HUES6 (cell line): ENCODE measurements around the gene SIGLEC12.
"Not testable (repeated sequence)": the region's sequence is repeated elsewhere in the genome, so short reads cannot be mapped to it uniquely, and the experiment has no call there.

Experiments used
- H3K27ac ChIP-seq: 2 replicates; pipeline ENCODE4 v1.7.0; 2013; ENCODE audit warnings: low read depth, mild to moderate bottlenecking, low read length, inconsistent platforms
- H3K27me3 ChIP-seq: 2 replicates; pipeline ENCODE4 v1.6.1; 2013; ENCODE audit warnings: low read length; ENCODE audit not compliant: control insufficient read depth, insufficient read depth
- H3K36me3 ChIP-seq: 2 replicates; pipeline ENCODE4 v1.6.1; 2013; ENCODE audit warnings: low read length; ENCODE audit not compliant: control insufficient read depth, insufficient read depth
- H3K4me1 ChIP-seq: 2 replicates; pipeline ENCODE4 v1.6.1; 2013; ENCODE audit warnings: low read length; ENCODE audit not compliant: control insufficient read depth, insufficient read depth
- H3K4me3 ChIP-seq: 2 replicates; pipeline ENCODE4 v1.5.1; 2013; ENCODE audit warnings: low read depth, low read length
- H3K9ac ChIP-seq: one replicate; pipeline ENCODE4 v1.6.1; 2013; ENCODE audit warnings: mild to moderate bottlenecking, low read length
- H3K9me3 ChIP-seq: 2 replicates; pipeline ENCODE4 v1.6.1; 2013; ENCODE audit warnings: low read depth, low read length; ENCODE audit not compliant: control insufficient read depth, insufficient read depth

SIGLEC12 gene

DNA sequence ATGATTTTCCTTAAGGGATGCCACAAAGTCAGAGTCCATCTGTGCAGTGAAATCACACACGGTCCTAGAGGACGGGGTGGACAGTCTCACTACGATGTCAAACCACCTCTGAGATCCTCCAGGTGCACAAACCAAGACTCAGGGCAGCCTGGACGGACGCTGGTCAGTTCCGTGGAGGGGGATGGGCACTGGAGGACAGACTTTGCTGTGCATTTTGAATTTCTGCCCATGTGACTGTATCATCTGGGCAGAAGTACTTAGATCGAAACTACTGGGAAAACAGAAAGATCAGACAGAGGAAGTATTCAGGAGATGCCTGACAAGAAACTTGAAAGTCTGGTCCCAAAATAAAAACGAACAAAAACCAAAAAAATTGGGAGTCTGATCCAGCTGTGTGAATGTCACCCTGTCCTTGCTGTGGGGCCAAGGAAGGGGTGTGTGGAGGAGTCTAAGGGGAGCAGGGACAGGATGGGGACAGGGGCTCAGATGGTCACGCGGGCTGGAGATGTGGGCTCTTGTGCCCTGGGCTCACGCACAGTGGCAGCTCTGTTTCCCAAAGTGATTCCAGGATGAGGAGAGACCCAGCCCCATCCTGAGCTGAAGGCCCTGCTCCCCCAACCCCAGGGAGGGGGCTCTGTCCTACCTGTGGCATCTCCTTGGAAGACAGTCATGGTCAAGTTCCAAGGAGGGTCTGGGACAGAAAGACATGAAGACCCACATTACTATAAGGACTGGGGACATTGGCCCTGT is 44.9 kb downstream of the SIGLEC12 start:
- H3K4me1 ChIP-seq, result no peaks in the 10 kb centered on the region
- no peaks in the 10 kb centered on the region for H3K36me3 ChIP-seq
- no peaks in the 10 kb centered on the region for H3K9me3 ChIP-seq
- no peak overlapping the region for H3K4me3 ChIP-seq
- H3K27ac ChIP-seq, result no peak overlapping the region
- H3K27me3 ChIP-seq, result peaks cover 20% of the 10 kb centered on the region
- H3K9ac ChIP-seq, result no peak overlapping the region

DNA sequence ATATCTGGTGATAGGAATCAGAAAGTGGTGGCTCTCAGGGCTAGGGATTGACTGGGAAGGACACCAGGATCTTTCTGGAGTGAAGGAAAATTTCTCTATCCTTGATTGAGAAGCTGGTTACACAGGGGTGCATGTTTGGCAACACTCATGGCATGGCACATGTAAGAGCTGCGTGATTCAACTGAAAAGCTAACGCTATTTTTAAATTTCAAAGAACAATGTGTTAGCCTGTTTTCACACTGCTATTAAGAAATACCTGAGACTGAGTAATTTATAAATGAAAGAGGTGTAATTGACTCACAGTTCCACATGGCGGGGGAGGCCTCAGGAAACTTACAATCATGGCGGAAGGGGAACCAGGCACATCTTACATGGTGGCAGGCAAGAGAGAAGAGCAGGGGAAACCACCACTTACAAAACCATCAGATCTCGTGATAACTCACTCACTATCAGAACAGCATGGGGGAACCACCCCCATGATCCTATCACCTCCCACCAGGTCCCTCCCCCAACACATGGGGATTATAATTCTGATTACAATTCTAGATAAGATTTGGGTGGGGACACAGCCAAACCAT is 50.8 kb downstream of the SIGLEC12 start:
- H3K27ac ChIP-seq, result no peak overlapping the region
- peaks cover 19% of the 10 kb centered on the region for H3K27me3 ChIP-seq
- H3K4me1 ChIP-seq, result no peaks in the 10 kb centered on the region
- peaks cover 10% of the 10 kb centered on the region for H3K9me3 ChIP-seq
- H3K36me3 ChIP-seq, result no peaks in the 10 kb centered on the region
- no peak overlapping the region for H3K9ac ChIP-seq
- no peak overlapping the region for H3K4me3 ChIP-seq

DNA sequence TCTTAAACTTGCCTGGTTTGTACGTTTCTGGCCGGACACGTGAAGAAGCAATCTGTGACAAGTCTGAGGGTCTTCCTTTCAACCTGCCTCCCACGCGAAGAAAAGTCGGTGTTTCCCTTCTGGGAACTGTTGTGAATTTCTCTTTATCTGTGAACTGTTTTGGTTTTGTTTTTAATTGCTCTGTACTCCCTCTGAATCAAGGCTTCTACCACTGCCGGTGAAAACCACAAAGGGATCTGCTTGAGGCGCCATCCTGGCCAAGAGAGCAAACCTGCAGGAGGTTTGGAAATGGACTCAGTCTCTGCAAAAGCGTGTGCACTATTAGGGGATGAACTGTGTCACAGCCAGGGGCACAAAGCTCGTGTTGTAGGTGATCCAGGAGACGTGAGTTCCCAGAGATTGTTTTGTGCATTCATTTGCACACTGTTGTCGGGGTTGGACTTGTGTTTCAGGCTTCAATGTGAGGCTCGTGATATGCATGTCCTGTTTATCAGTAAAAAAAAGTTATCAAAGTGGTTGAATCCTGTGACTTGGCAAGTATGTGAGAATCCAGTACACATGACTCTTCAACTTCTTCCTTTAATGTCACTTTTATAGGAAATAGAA is 53.1 kb downstream of the SIGLEC12 start:
- Histone ChIP-seq H3K27me3 (peaks cover 20% of the 10 kb centered on the region), H3K36me3 (no peaks in the 10 kb centered on the region), H3K9me3 (peaks cover 10% of the 10 kb centered on the region)

DNA sequence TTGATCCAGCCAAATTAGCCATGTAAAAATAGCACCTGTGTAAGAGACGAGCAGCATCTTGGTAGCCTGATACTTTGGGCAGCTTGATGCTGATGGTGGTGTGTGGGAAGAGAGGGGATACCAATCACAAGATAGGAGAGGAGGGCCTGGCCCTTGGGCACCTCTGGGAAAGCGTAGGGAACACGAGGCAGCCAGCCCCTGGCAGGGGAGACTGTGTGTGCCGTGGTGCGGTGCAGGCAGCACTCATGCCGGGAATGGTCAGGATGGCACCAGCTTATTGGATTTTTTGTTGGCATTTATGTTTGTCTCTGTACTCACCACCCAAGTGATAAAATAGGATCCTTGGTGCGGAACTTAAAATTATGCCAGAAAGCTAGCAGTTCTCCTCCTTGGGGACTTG is 53.6 kb downstream of the SIGLEC12 start:
- no peak overlapping the region for H3K9ac ChIP-seq
- no peak overlapping the region for H3K27ac ChIP-seq
- H3K36me3 ChIP-seq, result no peaks in the 10 kb centered on the region
- peaks cover 10% of the 10 kb centered on the region for H3K9me3 ChIP-seq
- peaks cover 22% of the 10 kb centered on the region for H3K27me3 ChIP-seq
- H3K4me1 ChIP-seq, result no peaks in the 10 kb centered on the region
- no peak overlapping the region for H3K4me3 ChIP-seq

More for the DNA sequence above, 53.1 kb downstream of the SIGLEC12 start:
- Histone ChIP-seq H3K9ac (no peak overlapping the region), H3K4me1 (no peaks in the 10 kb centered on the region), H3K4me3 (no peak overlapping the region), H3K27ac (no peak overlapping the region)

DNA sequence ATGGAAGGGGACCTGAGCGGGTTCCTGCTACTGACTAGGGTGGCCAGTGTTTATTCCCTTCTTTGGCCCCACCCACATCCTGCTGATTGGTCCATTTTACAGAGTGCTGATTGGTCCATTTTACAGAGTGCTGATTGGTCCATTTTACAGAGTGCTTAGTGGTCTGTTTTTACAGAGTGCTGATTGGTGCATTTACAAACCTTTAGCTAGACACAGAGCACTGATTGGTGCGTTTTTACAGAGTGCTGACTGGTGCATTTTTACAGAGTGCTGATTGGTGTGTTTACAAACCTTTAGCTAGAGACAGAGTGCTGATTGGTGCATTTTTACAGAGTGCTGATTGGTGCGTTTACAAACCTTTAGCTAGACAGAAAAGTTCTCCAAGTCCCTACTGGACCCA is 54.1 kb downstream of the SIGLEC12 start:
- peaks cover 22% of the 10 kb centered on the region for H3K27me3 ChIP-seq
- H3K27ac ChIP-seq, H3K36me3 ChIP-seq, H3K9me3 ChIP-seq, H3K9ac ChIP-seq, H3K4me3 ChIP-seq, H3K4me1 ChIP-seq: not testable (repeated sequence)

DNA sequence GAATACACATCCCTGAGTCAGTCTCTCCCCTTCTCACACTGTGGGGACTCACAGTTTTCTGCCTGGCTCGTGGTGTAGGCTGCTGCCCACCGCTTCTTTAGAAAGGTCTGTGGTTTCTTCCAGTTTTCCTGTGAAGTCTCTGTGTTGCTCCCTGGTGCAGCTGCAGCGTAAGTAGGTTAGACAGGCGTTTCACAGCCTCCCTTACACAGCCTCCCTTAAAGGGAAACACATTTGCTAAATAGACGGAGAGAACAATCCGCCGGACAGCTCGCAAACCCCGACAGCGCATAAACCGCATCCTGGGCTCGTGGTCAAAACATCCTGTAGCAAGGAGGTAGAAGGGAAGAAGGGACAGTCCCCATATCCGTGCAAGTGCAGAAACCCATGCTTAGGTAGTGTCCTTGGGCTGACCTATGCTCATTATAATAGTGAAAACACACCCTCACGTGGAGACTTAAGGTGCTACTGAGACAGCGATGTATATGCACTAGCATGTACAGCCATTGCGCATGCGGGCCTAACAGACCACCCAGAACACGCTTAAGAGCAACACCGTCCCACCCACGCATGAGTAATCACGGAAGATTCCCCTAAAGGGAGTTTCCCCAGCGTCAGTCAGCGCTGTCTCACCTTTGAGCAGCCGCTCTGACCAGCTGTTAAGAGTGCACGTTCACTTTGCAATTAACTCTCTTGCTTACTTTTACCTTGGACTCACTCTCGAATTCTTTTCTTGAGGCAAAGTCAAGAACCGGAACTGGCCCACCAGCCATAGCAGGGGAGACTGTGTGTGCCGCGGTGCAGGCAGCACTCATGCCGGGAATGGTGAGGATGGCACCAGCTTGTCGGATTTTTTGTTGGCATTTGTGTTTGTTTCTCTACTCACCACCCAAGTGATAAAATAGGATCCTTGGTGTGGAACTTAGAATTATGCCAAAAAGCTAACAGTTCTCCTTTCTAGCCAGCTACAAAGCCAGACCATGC is 59.9 kb downstream of the SIGLEC12 start:
- no peak overlapping the region for H3K27ac ChIP-seq
- no peaks in the 10 kb centered on the region for H3K9me3 ChIP-seq
- H3K9ac ChIP-seq, result no peak overlapping the region
- peaks cover 28% of the 10 kb centered on the region for H3K27me3 ChIP-seq
- no peak overlapping the region for H3K4me3 ChIP-seq
- H3K36me3 ChIP-seq, result no peaks in the 10 kb centered on the region
- peaks cover 5% of the 10 kb centered on the region; the same call in 1 of the 2 replicates for H3K4me1 ChIP-seq
